OCI-LY7 (cell line): ENCODE measurements around the gene MED1.

Experiments
- EZH2phosphoT487 ChIP-seq: fragments of 200-600 bp; sonication (generic); IDR thresholded peaks from 2 replicates; pipeline ENCODE4 v1.6.1; 2018; ENCODE audit warnings: low read depth, borderline replicate concordance, mild to moderate bottlenecking, mixed run types, antibody characterized with exemption, low read length, moderate library complexity, mixed read lengths
- TF ChIP-seq, protein P1 (sequence below): fragments of 200-600 bp; sonication (generic); conservative IDR thresholded peaks from 2 replicates; pipeline ENCODE4 v1.5.1; 2014; ENCODE audit warnings: mild to moderate bottlenecking, antibody characterized with exemption, low read length, moderate library complexity, mixed read lengths

DNA sequence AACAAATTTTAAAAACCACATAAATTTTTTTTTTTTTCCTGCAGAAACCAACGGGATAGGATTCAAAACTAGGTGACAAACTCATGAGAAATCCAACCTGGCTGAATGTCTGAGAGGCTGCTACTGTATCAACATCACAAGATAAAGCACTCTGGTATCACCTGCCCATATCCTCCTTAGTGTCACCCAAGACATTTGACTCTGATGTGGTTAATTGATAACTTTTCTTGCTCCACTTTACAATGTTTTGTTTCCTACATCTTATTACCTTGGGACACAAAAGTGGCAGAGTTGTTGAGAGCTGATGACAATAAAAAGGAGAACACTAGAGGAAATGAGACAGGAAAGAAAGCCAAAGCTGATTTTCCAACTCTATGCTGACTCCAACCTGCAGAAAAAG, 45.6 kb downstream of the MED1 start:
- TF ChIP-seq, protein P1, sequence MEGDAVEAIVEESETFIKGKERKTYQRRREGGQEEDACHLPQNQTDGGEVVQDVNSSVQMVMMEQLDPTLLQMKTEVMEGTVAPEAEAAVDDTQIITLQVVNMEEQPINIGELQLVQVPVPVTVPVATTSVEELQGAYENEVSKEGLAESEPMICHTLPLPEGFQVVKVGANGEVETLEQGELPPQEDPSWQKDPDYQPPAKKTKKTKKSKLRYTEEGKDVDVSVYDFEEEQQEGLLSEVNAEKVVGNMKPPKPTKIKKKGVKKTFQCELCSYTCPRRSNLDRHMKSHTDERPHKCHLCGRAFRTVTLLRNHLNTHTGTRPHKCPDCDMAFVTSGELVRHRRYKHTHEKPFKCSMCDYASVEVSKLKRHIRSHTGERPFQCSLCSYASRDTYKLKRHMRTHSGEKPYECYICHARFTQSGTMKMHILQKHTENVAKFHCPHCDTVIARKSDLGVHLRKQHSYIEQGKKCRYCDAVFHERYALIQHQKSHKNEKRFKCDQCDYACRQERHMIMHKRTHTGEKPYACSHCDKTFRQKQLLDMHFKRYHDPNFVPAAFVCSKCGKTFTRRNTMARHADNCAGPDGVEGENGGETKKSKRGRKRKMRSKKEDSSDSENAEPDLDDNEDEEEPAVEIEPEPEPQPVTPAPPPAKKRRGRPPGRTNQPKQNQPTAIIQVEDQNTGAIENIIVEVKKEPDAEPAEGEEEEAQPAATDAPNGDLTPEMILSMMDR, result no peak
- TF ChIP-seq EZH2phosphoT487, result no peak
